CD4-positive, CD25-positive, alpha-beta regulatory T cell (primary cell): ENCODE results near the gene PPP5C. TPM values are rescaled to one million over a fixed set of nuclear protein-coding genes. Genes with fewer than 3 reads are reported as not detected.
"Not testable (repeated sequence)": the region's sequence is repeated elsewhere in the genome, so short reads cannot be mapped to it uniquely, and the experiment has no call there.

ENCODE experiments used
- ATAC-seq, 2 donors: fragments of 150-1000 bp; cut with Tn5 transposase; one replicate each; pipeline ENCODE4 v1.10.0; 2021; ENCODE audit warnings: low read depth in 2 of 2, moderate number of reproducible peaks in 2 of 2, moderate library complexity in 1 of 2
- DNase-seq, 3 donors: peaks; one replicate each; pipeline versions ENCODE4 v3.0.0 to v3.0.0-alpha.2; 2012 to 2022; ENCODE audit warnings: mixed read lengths in 1 of 3
- H3K27ac ChIP-seq: one replicate; pipeline ENCODE4 v1.7.0; 2013; ENCODE audit warnings: mild to moderate bottlenecking, low read length; ENCODE audit not compliant: insufficient read depth, poor library complexity, severe bottlenecking
- H3K27me3 ChIP-seq: one replicate; pipeline ENCODE4 v1.7.0; 2013; ENCODE audit warnings: low read length; ENCODE audit not compliant: control insufficient read depth, insufficient read depth
- H3K36me3 ChIP-seq: one replicate; pipeline ENCODE4 v1.7.0; 2013; ENCODE audit warnings: mild to moderate bottlenecking, low read length, moderate library complexity; ENCODE audit not compliant: control insufficient read depth, insufficient read depth
- H3K4me1 ChIP-seq: 2 replicates; pipeline ENCODE4 v1.7.0; 2013; ENCODE audit warnings: mild to moderate bottlenecking, low read length; ENCODE audit not compliant: insufficient read depth, control insufficient read depth, poor library complexity, severe bottlenecking
- H3K4me3 ChIP-seq: one replicate; pipeline ENCODE4 v1.7.0; 2013; ENCODE audit warnings: low read depth, mild to moderate bottlenecking, low read length, moderate library complexity
- H3K9me3 ChIP-seq, 2 experiments: 1 replicate in 1 of 2; 2 replicates in 1 of 2; pipeline ENCODE4 v1.7.0; 2013; ENCODE audit warnings: low read length in 2 of 2, mild to moderate bottlenecking in 1 of 2, moderate library complexity in 1 of 2; ENCODE audit not compliant: control insufficient read depth in 2 of 2
- H3K27ac Mint-ChIP-seq, 3 donors: one replicate each; pipeline ENCODE4 v1.8.0; 2020 to 2022; ENCODE audit warnings: mild to moderate bottlenecking in 3 of 3, mixed read lengths in 3 of 3, moderate library complexity in 2 of 3
- H3K27me3 Mint-ChIP-seq: one replicate; pipeline ENCODE4 v1.8.0; 2022; ENCODE audit warnings: mild to moderate bottlenecking, mixed read lengths
- H3K36me3 Mint-ChIP-seq: one replicate; pipeline ENCODE4 v1.8.0; 2020; ENCODE audit warnings: mixed read lengths
- H3K4me1 Mint-ChIP-seq, 4 donors: one replicate each; pipeline ENCODE4 v1.8.0; 2020 to 2022; ENCODE audit warnings: mixed read lengths in 4 of 4, mild to moderate bottlenecking in 1 of 4
- H3K4me3 Mint-ChIP-seq, 4 donors: one replicate each; pipeline ENCODE4 v1.8.0; 2020 to 2022; ENCODE audit warnings: mild to moderate bottlenecking in 4 of 4, mixed read lengths in 4 of 4, moderate library complexity in 3 of 4
- H3K9me3 Mint-ChIP-seq, 7 donors: one replicate each; pipeline ENCODE4 v1.8.0; 2020 to 2022; ENCODE audit warnings: mixed read lengths in 7 of 7, mild to moderate bottlenecking in 3 of 7, moderate library complexity in 2 of 7
- polyA plus RNA-seq, 4 donors: library from polyadenylated mRNA; unstranded; fragments of 300-500 nt; fragmentation: Illumina TruSeq; gene quantifications; one replicate each; pipeline ENCODE4 v1.2.3, GENCODE V29; 2021
- total RNA-seq: library from RNA; stranded (reverse); gene quantifications from one replicate; pipeline ENCODE4 v1.2.3, GENCODE V29; 2022

Gene PPP5C
- total and polyA plus RNA-seq, 5 donors from 2014 or later, result 16.2 to 34.6 (median 21.4) TPM

DNA sequence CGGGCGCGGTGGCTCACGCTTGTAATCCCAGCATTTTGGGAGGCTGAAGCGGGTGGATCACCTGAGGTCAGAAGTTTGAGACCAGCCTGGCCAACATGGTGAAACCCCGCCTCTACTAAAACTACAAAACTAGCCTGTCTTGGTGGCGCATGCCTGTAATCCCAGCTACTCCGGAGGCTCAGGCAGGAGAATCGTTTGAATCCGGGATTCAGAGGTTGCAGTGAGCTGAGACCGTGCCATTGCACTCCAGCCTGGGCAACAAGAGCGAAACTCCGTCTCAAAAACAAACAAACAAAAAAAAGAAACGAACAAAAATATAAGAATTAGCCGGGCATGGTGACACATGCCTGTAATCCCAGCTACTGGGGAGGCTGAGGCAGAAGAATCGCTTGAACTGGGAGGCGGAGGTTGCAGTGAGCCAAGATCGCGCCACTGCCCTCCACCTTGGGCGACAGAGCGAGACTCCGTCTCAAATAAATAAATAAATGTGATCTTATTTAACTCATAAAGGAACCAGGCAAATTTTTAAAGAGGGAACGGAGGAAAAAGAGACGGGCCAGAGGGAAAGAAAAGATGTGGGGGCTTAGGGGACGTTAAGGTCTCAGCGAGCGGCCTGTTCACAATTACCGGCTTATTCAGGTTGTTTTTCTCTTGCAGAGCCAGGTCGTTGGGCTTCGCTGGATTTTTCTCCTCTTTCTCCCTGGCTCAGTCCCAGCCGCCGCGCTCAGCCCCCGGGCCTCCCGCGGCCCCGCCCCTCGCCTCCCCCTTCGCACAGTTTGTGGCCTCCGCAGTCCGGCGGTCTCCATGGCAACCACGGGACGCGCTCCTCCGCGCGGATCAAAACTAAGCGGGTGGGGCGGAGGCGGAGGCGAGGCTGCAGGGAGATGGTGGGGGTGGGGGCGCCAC is 69.2 kb downstream of the PPP5C start:
- H3K27ac Mint-ChIP-seq, H3K9me3 ChIP-seq, H3K27me3 ChIP-seq, H3K36me3 ChIP-seq, H3K4me3 Mint-ChIP-seq, H3K36me3 Mint-ChIP-seq, H3K27ac ChIP-seq, DNase-seq, ATAC-seq, H3K4me1 ChIP-seq, H3K9me3 Mint-ChIP-seq, H3K4me3 ChIP-seq: not testable (repeated sequence)
- peaks cover 63% of the 10 kb centered on the region for H3K27me3 Mint-ChIP-seq
- peaks cover 0 to 11% (median 2%) of the 10 kb centered on the region in 4 donors for H3K4me1 Mint-ChIP-seq

DNA sequence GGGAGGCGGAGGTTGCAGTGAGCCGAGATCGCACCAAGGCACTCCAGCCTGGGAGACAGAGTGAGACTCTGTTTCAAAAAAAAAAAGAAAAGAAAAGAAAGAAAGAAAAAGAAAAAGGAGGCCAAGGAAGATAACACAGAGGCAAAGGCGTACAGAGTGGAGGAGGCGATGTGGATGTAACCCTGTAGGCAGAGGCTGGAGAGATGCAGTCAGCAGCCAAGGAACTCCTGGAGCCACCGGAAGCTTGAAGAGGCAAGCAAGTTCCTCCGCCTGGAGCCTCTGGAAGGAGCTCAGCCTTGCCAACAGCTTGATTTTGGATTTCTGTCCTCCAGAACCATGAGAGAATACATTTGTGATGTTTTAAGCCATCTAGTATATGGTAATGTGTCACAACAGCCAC is 73.2 kb downstream of the PPP5C start:
- Mint-ChIP-seq H3K27ac (no peak overlapping the region), H3K36me3 (no peaks in the 10 kb centered on the region), H3K4me1 (peaks cover 0 to 13% (median 0%) of the 10 kb centered on the region in 4 donors), H3K9me3 (no peaks in the 10 kb centered on the region), H3K4me3 (peak overlapping the region in 1 of 4 donors; percentile 43), H3K27me3 (peaks cover 55% of the 10 kb centered on the region)
- Histone ChIP-seq H3K4me1 (peaks cover 6% of the 10 kb centered on the region), H3K27ac (no peak overlapping the region), H3K36me3 (no peaks in the 10 kb centered on the region), H3K9me3 (no peaks in the 10 kb centered on the region), H3K4me3 (no peak overlapping the region), H3K27me3 (no peaks in the 10 kb centered on the region)
- no peak for ATAC-seq
- DNase-seq, result no peak

DNA sequence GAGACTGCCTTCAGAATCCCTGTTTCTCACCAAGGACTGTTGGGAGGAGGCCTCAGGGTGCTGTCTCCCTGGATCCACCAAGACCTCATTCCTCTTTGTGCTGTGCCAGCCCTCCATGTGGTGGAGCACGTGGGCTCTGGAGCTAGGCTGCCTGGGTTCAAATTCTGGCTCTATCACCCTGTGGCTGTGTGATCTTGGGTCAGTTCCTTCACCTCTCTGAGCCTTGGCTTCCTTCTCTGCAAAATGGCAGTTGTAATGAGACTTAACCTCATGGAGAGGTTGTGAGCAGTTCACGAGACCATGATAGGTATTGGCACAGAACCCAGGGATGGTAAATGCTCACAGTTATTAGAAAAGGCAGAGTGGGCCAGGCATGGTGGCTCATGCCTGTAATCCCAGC is 75.5 kb downstream of the PPP5C start:
- Mint-ChIP-seq H3K4me1 (peaks cover 0 to 11% (median 6%) of the 10 kb centered on the region in 4 donors), H3K36me3 (no peaks in the 10 kb centered on the region), H3K27ac (no peak overlapping the region), H3K4me3 (no peak overlapping the region), H3K27me3 (peaks cover 50% of the 10 kb centered on the region), H3K9me3 (no peaks in the 10 kb centered on the region)
- H3K27me3 ChIP-seq, result peaks cover 7% of the 10 kb centered on the region
- no peaks in the 10 kb centered on the region for H3K9me3 ChIP-seq
- H3K27ac ChIP-seq, result no peak overlapping the region
- no peak overlapping the region for H3K4me3 ChIP-seq
- no peak for ATAC-seq
- no peaks in the 10 kb centered on the region for H3K36me3 ChIP-seq
- no peak for DNase-seq
- no peaks in the 10 kb centered on the region for H3K4me1 ChIP-seq

DNA sequence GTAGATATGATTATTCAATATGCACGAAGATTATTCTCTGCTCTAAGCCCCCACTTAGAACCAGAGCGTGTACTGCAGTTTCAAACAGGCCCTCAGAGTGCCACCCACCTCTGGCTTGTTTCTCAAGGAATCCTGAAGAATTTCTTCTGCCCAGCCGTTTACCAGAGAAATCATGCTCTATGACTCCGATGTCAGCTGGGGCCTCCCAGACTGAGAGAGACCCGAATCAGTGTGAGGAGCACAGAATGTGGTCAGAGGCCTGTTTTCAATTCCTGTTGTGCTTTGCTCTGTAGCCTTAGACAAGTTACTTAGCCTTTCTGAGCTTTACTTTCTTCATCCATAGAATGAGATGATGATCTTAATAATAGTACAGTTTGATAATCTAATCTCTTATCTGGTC is 76.3 kb downstream of the PPP5C start:
- Histone ChIP-seq H3K27me3 (peaks cover 9% of the 10 kb centered on the region), H3K4me3 (no peak overlapping the region), H3K36me3 (no peaks in the 10 kb centered on the region), H3K4me1 (no peaks in the 10 kb centered on the region), H3K27ac (no peak overlapping the region), H3K9me3 (no peaks in the 10 kb centered on the region)
- no peaks in the 10 kb centered on the region for H3K36me3 Mint-ChIP-seq
- DNase-seq, result no peak
- H3K4me3 Mint-ChIP-seq, result no peak overlapping the region
- H3K27me3 Mint-ChIP-seq, result peaks cover 56% of the 10 kb centered on the region
- peaks cover 0 to 13% (median 7%) of the 10 kb centered on the region in 4 donors for H3K4me1 Mint-ChIP-seq
- H3K27ac Mint-ChIP-seq, result no peak overlapping the region
- no peaks in the 10 kb centered on the region for H3K9me3 Mint-ChIP-seq
- no peak for ATAC-seq

DNA sequence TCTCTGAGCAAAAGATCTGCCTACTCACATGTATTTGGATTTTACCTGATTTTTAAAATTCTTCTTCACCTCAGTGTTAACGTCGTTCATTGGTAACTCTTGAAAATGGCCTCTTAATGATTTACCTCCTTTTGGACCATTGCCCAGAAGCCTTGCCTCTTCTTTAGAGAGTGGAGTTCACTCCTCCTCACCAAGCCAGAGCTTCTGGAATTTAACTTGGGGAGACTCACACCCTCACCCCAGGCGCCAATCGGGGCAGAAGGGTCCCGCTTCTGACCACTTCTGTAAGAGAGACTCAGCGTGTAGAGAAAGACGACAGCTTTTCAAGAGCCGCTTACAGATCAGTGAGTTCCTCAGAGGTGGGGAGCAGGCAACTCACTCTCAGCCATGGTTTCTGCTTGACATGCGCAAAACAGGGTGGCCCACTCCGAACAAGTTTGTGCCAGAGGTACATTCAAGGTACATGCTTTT is 79.2 kb downstream of the PPP5C start:
- Histone ChIP-seq H3K4me1 (peaks cover 11% of the 10 kb centered on the region), H3K27ac (no peak overlapping the region), H3K9me3 (no peaks in the 10 kb centered on the region), H3K4me3 (no peak overlapping the region), H3K36me3 (no peaks in the 10 kb centered on the region), H3K27me3 (peaks cover 9% of the 10 kb centered on the region)
- ATAC-seq (no peak), DNase-seq (no peak)
- peaks cover 70% of the 10 kb centered on the region for H3K27me3 Mint-ChIP-seq
- no peak overlapping the region for H3K27ac Mint-ChIP-seq
- H3K9me3 Mint-ChIP-seq, result no peaks in the 10 kb centered on the region
- H3K36me3 Mint-ChIP-seq, result no peaks in the 10 kb centered on the region
- peak overlapping the region in 3 of 4 donors; percentile 16 to 32 (median 23) for H3K4me3 Mint-ChIP-seq
- peaks cover 0 to 27% (median 13%) of the 10 kb centered on the region in 4 donors for H3K4me1 Mint-ChIP-seq

DNA sequence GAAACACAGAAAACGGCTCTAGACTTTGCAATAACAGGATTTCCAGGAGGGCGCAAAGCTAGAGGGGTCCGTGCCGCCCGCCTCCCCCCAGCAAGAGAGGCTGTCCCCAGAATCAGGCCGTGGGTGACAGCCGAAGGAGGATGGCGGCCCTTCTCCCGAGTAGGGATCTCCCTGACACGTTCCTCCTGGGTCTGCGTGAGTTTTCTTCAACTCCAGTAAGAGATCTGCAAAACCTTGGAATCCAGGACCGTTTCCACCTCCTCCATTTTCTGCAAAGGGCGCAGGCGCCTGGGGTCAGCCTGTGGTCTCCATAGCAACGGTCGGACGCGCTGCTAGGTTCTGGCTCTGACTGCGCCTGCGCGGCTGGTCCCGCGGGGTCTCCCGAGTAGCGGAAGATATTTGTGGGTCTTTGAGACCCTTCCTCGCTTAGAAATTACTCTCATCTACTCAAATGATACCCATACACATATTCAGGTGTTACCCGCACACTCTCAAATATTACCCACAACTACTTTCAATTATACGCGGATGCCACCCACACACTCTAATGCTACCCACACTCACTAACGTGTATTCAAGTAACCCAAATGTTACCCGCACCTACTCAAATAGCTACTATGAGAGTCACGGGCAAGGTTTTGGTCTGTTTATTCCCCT is 79.7 kb downstream of the PPP5C start:
- Histone ChIP-seq H3K4me3 (no peak overlapping the region), H3K27ac (no peak overlapping the region), H3K36me3 (no peaks in the 10 kb centered on the region), H3K27me3 (peaks cover 9% of the 10 kb centered on the region), H3K9me3 (no peaks in the 10 kb centered on the region), H3K4me1 (peaks cover 11% of the 10 kb centered on the region)
- Mint-ChIP-seq H3K27me3 (peaks cover 76% of the 10 kb centered on the region), H3K27ac (no peak overlapping the region), H3K4me1 (peaks cover 0 to 27% (median 13%) of the 10 kb centered on the region in 4 donors), H3K4me3 (peak overlapping the region in 3 of 4 donors; percentile 23 to 43 (median 32)), H3K9me3 (no peaks in the 10 kb centered on the region), H3K36me3 (no peaks in the 10 kb centered on the region)
- no peak for ATAC-seq
- DNase-seq, result peak in 1 of 3 donors; percentile 2

DNA sequence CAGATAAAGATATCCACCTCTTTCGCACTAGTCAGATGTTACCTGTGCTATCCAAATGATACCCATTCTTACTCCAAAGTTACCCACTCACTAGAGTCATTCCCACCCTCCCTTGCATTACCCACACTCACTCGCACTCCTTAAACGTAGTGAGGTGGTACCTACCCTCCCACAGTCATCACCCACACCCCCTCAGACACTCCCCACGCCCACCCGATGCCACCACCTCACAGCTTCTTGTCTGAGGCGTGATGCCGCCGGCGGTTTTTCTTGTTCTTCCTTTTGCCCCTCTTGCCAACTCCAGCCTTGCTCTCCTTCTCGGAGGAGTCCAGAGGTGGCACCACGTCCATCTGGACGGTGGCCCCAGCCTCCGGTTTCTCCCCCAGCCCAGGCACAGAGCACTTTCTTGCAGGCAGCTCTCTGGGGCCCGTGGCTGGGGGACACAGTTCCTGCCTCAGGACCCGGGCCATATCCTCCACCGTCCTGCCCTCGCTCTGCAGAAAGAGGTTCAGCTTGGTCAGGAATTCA is 80.7 kb downstream of the PPP5C start:
- Histone ChIP-seq H3K27me3 (peaks cover 9% of the 10 kb centered on the region), H3K4me3 (no peak overlapping the region), H3K36me3 (no peaks in the 10 kb centered on the region), H3K4me1 (peaks cover 11% of the 10 kb centered on the region), H3K9me3 (no peaks in the 10 kb centered on the region), H3K27ac (no peak overlapping the region)
- no peak for DNase-seq
- Mint-ChIP-seq H3K27me3 (peaks cover 83% of the 10 kb centered on the region), H3K27ac (no peak overlapping the region), H3K4me3 (no peak overlapping the region), H3K36me3 (no peaks in the 10 kb centered on the region), H3K4me1 (peaks cover 0 to 27% (median 13%) of the 10 kb centered on the region in 4 donors), H3K9me3 (no peaks in the 10 kb centered on the region)
- ATAC-seq, result no peak
